HG02571 (cell line): ENCODE data around the gene AMER2.

Experiments
- ATAC-seq: cut with Tn5 transposase; IDR thresholded peaks from one replicate; pipeline ENCODE4 v1.9.1; 2021; ENCODE audit warnings: mild to moderate bottlenecking, moderate library complexity; ENCODE audit not compliant: unreplicated experiment

The AMER2 gene

GRCh38 chr13:25157681-25158080 is 14.4 kb downstream of the AMER2 start:
- ATAC-seq: no peak

GRCh38 chr13:25153736-25154135 is 18.4 kb downstream of the AMER2 start:
- ATAC-seq: no peak

- ATAC-seq: no peak
Measured at GRCh38 chr13:25151626-25152195, 20.4 kb downstream of the AMER2 start.

- no peak for ATAC-seq
Measured at GRCh38 chr13:25149711-25150110, 22.4 kb downstream of the AMER2 start.

- no peak for ATAC-seq
Measured at GRCh38 chr13:25148402-25148771, 23.7 kb downstream of the AMER2 start.

- peak; percentile 72 for ATAC-seq
Measured at GRCh38 chr13:25147638-25148401, 24.3 kb downstream of the AMER2 start.

GRCh38 chr13:25143706-25144105 is 28.4 kb downstream of the AMER2 start:
- ATAC-seq: no peak

GRCh38 chr13:25141042-25141441 is 31.0 kb downstream of the AMER2 start:
- ATAC-seq: no peak

GRCh38 chr13:25137788-25138115 is 34.3 kb downstream of the AMER2 start:
- no peak for ATAC-seq

- ATAC-seq: no peak
Measured at GRCh38 chr13:25136880-25137787, 35.0 kb downstream of the AMER2 start.

- ATAC-seq: no peak
Measured at GRCh38 chr13:25135896-25136295, 36.2 kb downstream of the AMER2 start.

- no peak for ATAC-seq
Measured at GRCh38 chr13:25132751-25133390, 39.2 kb downstream of the AMER2 start.

- ATAC-seq: no peak
Measured at GRCh38 chr13:25131881-25132420, 40.1 kb downstream of the AMER2 start.

GRCh38 chr13:25130944-25131343 is 41.1 kb downstream of the AMER2 start:
- no peak for ATAC-seq

GRCh38 chr13:25118378-25118905 is 53.6 kb downstream of the AMER2 start:
- no peak for ATAC-seq

- ATAC-seq: no peak
Measured at GRCh38 chr13:25117312-25117711, 54.8 kb downstream of the AMER2 start.

- no peak for ATAC-seq
Measured at GRCh38 chr13:25116044-25116443, 56.0 kb downstream of the AMER2 start.

- ATAC-seq: peak; percentile 56
Measured at GRCh38 chr13:25114220-25114619, 57.9 kb downstream of the AMER2 start.

- ATAC-seq: no peak
Measured at GRCh38 chr13:25112695-25113255, 59.3 kb downstream of the AMER2 start.
